ENCODE data around the gene ERCC8. TPM values are rescaled to one million over a fixed set of nuclear protein-coding genes. Genes with fewer than 3 reads are reported as not detected.
A peak's percentile ranks its signal among the peaks of the same experiment; 100 is the strongest.

ERCC8 gene
- total and polyA plus RNA-seq, 9 of the 15 experiments (the other 6 are each of a cell fraction or from before 2014, with no cell fraction given), result 10.1 to 41.8 (median 24.4) TPM

GRCh38 chr5:60944904-60945812, at the start of gene ERCC8, which contains the start of gene NDUFAF2 (continued):
- TF ChIP-seq ZNF436 (CRISPR knock-in tag; IDR thresholded peaks at IDR 0.05) (no peak), ZNF766 (CRISPR knock-in tag; conservative IDR thresholded peaks at IDR 0.05) (no peak; the same call in 1 of the 2 replicates), SRF (CRISPR knock-in tag; IDR thresholded peaks at IDR 0.05) (no peak), USF2 (CRISPR knock-in tag; IDR thresholded peaks at IDR 0.05) (no peak), ZNF518B (CRISPR knock-in tag; IDR thresholded peaks at IDR 0.05) (no peak), NCOA1 (IDR thresholded peaks at IDR 0.05; ENCODE audit: low read depth) (no peak; the same call in 1 of the 2 replicates), CREB3 (tag; conservative IDR thresholded peaks at IDR 0.05; ENCODE audit: low read depth) (no peak), SMAD2 (IDR thresholded peaks at IDR 0.05; ENCODE audit: low read depth, low read length) (no peak), MXD1 (CRISPR knock-in tag; IDR thresholded peaks at IDR 0.05; ENCODE audit: borderline replicate concordance, poor library complexity, severe bottlenecking) (peak; percentile 39)
- TF ChIP-seq, protein P1, sequence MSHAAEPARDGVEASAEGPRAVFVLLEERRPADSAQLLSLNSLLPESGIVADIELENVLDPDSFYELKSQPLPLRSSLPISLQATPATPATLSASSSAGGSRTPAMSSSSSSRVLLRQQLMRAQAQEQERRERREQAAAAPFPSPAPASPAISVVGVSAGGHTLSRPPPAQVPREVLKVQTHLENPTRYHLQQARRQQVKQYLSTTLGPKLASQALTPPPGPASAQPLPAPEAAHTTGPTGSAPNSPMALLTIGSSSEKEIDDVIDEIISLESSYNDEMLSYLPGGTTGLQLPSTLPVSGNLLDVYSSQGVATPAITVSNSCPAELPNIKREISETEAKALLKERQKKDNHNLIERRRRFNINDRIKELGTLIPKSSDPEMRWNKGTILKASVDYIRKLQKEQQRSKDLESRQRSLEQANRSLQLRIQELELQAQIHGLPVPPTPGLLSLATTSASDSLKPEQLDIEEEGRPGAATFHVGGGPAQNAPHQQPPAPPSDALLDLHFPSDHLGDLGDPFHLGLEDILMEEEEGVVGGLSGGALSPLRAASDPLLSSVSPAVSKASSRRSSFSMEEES (CRISPR knock-in tag; IDR thresholded peaks at IDR 0.05), result no peak
- TF ChIP-seq, protein P2, sequence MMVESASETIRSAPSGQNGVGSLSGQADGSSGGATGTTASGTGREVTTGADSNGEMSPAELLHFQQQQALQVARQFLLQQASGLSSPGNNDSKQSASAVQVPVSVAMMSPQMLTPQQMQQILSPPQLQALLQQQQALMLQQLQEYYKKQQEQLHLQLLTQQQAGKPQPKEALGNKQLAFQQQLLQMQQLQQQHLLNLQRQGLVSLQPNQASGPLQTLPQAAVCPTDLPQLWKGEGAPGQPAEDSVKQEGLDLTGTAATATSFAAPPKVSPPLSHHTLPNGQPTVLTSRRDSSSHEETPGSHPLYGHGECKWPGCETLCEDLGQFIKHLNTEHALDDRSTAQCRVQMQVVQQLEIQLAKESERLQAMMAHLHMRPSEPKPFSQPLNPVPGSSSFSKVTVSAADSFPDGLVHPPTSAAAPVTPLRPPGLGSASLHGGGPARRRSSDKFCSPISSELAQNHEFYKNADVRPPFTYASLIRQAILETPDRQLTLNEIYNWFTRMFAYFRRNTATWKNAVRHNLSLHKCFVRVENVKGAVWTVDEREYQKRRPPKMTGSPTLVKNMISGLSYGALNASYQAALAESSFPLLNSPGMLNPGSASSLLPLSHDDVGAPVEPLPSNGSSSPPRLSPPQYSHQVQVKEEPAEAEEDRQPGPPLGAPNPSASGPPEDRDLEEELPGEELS (CRISPR knock-in tag; IDR thresholded peaks at IDR 0.05; ENCODE audit: borderline replicate concordance), result no peak
- TF ChIP-seq, protein P3, sequence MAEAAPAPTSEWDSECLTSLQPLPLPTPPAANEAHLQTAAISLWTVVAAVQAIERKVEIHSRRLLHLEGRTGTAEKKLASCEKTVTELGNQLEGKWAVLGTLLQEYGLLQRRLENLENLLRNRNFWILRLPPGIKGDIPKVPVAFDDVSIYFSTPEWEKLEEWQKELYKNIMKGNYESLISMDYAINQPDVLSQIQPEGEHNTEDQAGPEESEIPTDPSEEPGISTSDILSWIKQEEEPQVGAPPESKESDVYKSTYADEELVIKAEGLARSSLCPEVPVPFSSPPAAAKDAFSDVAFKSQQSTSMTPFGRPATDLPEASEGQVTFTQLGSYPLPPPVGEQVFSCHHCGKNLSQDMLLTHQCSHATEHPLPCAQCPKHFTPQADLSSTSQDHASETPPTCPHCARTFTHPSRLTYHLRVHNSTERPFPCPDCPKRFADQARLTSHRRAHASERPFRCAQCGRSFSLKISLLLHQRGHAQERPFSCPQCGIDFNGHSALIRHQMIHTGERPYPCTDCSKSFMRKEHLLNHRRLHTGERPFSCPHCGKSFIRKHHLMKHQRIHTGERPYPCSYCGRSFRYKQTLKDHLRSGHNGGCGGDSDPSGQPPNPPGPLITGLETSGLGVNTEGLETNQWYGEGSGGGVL (CRISPR knock-in tag; IDR thresholded peaks at IDR 0.05), result no peak

Data from K562 (cell line).